ENCODE results near the gene NSDHL.

The NSDHL gene

DNA sequence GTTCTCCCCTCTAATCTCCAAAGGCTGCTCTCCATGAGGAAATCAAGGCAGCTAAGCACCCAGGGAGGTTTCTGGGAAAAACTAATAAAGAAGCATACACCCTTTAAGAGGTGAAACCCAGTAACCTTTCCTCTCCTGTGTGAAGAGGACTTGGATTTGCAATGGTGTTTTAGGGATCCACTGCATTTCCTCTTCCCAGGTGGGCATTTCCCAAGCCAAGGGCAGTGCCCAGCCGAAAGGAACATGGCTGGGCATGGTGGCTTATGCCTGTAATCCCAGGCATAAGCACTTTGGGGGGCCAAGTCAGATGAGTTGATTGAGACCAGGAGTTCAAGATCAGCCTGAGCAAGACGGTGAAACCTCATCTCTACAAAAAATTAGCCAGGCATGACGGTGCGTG lies 61.6 kb downstream of the NSDHL start:
- no peak overlapping the region for H3K27ac ChIP-seq
- DNase-seq (ENCODE audit: low read depth, low spot score) = no peak

DNA sequence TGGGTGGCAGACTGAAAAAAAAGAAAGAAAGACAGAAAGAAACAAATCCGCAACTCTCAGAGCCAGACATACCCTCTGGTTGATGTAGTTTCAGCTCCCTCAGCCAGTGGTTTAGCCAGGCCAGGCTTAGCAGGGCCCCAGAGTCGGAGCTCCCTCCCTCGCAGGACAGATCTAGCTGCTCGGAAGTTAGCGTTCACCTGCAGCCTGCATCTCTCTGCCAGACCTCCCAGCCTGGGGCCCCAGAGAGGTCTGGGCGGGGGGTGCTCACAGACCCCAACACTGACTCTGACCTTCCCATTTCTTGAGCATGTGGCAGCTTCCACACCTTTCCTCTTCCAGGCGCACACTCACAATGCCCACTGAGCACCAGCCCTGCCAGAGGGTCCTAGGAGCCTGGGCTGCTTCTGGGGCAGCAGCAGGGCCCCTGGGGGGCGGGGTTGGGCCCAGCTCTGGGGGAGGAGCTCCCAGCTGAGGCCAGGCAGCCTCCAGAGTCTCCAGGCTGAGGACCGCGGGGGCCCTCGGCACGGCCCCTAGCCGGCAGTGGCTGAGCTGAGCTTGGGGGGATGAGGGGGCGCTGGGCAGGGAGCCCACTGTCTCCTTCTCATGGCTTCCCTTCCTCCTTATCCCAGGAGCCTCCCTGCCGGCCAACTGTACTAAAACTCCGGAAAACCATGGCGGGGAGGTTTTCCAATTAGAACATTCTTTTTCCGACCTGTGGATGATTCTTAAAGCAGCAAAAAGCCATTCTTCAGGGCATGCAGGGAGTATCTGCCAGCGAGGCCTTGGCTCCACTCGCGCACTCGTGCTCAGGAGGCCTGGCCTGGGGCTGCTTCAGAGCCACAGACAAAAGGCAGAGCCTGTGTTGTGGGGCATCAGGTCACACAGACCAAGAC lies 62.4 kb downstream of the NSDHL start:
- peak overlapping the region; percentile 95 for H3K27ac ChIP-seq
- DNase-seq (ENCODE audit: low read depth, low spot score) = no peak

DNA sequence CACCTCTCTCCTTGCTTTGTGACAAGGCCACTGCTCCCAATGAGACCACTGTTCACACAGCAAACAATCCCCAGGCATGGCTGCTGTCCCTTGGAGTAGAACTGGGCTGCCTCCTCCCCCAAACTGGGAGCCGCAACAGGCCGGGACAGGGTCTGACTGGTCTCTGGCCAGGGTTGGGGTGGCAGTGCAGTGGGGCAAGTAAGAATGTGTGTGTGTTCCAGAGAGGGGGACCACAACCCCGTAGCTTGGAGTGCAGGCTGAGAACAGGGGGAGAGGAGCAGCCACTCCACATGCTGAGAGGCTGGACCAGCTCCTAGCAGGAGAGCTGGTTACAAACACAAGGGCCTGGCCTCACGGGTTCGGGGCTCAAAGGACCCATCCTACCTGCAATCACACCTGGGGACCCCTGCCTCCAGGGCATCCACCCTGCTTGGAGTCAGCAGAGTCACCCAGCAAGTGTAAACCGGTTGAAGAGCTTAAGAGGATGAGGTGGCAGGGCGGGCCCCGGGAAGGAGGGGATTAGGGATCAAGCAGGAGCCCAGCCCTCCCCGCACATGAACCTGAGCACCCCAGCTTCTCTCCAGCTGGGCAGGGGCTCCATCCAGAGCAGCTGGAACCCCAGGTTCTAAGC lies 63.2 kb downstream of the NSDHL start:
- peak overlapping the region; percentile 95 for H3K27ac ChIP-seq
- DNase-seq (ENCODE audit: low read depth, low spot score) = no peak

DNA sequence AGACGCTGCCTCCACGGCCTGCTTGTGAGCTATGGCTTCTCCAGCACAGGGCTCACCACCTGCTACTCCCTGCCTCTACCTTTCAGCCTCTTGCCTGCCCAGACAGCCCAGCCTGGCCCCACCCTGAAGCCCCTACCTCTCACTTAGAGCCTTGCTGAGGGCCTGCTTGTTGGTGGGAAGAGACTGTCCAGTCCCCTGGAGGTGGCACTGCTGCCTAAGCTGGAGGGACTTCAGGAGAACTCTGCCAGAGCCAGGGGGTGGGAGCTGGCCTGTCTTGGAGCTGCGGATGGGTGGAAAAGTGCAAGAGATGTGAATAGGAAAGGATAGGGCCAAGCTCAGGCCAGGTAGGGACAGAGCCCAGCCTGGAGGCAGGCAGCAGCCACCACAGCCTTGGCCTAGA lies 64.3 kb downstream of the NSDHL start:
- no peak for DNase-seq (ENCODE audit: low read depth, low spot score)
- peak overlapping the region; percentile 95 for H3K27ac ChIP-seq

DNA sequence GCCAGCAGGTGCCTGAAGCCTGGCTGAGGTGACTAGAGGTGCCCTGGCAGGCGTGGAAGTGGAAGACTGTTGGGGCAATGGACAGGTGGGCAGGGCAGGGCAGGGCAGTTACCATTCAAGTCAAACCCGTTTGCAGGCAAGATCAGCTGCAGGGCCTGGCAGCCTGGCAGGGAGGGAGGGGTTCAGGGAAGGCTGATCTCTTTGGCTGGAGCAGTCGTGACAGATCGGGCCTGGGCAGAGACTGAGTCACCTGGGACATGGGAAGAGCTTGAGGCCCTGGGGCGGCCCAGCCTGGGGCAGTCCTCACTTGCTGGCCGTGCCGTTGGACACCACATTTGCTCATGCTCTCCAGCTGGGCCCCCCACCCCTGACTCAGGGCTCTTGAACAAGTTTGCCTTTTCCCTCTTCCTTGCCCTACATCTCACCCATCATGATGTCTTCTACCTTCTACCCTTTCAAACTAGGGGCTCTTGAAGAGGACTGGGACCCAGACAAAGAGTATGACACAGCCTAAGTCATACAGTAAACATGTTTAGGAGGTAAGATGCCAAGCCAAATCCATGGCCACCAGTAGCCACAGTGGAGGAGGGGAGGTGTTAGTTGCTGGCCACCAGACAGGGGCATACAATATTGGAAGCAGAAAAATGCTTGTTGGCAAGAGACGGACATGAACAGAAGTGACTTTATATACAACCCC lies 65.0 kb downstream of the NSDHL start:
- H3K27ac ChIP-seq = peak overlapping the region; percentile 95
- DNase-seq (ENCODE audit: low read depth, low spot score) = peak; percentile 73

DNA sequence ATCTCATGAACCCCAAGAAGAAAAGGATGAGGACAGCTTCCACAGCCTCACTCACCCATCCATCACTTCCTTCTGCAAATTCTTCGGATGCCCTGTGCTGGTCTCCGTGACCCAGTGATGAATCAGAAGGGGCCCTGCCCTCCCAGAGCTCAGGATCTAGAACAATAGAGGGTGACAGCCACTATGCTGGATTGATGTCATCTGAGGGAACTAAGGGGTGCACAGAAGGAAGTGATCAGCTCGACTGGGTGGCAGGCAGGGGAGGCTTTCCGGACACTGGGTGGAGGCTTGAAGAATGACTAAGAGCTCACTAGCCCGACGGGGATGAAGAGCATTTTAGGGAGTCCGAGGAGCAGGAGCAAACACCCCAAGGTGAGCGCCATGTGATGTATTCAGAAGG lies 65.6 kb downstream of the NSDHL start:
- DNase-seq (ENCODE audit: low read depth, low spot score) = peak; percentile 31
- H3K27ac ChIP-seq = peak overlapping the region; percentile 95

DNA sequence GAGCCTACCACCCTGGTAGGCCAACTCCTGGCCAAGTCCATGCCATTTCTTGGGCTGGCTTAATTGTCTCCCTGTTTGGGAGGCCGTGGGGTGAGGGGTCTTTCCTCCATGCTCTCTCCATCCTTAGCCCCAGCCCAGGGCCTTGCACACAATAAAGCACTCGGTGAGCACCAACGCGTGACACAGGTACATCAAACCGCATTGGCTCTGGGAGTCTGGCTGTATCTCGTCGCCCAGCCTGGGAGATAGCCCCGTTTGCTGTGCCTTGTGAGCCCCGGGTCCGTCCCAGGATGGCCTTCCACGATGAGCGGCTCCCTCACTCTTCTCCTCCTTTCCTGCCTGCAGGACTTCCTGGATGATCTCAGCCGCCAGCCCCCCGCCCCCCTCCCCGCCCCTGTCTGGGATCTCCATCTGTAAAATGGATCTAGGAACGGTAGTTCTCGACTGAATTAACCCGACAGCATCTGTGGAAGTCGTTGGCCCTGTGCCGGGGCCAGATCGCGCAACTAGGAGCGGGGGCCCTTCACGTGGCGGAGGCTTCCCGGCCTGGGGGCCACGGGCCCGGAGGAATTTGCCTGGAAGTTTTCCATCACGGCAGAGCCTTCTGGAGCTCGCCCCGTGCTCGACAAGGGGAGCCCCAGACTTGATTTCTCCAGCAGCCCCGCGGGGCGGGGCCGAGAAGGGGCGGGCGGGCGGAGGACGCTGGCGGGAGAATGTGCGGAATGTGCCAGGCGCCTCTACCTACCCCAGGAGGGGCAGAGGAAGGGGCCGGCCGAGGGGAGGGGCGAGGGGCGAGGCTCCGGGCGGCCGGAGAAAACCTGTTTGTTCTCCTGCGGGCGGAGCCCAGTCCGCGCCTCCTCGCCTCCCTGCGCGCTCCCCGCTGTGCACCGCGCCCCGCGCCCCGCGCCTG lies 66.6 kb downstream of the NSDHL start, which contains the start of gene ZNF185:
TSS of gene ZNF185 (plus strand) at position 846 of the 910 bp plus-strand sequence. CDS start 16,423 bp downstream, outside the sequence.
- DNase-seq (ENCODE audit: low read depth, low spot score) = no peak
- peak within 1 kb of the TSS; percentile 95 for H3K27ac ChIP-seq

DNA sequence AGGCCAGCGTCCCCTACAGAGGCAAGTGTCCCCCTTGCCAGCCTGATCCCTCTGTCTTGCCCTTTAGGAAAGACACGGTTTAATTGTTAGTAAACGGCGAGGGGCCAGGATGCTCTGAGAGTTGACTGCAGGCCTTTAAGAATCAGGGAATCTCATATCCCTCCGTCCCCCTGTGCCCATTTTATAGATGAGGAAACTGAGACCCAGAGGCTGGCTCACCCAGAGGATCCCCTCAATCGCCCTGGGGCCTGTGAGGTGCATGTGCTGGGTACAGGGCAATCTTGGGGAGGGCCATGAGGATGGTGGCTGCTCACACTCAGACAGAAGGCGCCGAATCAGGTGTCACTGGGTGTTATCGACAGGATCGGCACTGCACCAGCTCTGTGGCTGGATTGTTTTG lies 67.6 kb downstream of the NSDHL start:
- H3K27ac ChIP-seq = peak overlapping the region; percentile 95
- no peak for DNase-seq (ENCODE audit: low read depth, low spot score)

DNA sequence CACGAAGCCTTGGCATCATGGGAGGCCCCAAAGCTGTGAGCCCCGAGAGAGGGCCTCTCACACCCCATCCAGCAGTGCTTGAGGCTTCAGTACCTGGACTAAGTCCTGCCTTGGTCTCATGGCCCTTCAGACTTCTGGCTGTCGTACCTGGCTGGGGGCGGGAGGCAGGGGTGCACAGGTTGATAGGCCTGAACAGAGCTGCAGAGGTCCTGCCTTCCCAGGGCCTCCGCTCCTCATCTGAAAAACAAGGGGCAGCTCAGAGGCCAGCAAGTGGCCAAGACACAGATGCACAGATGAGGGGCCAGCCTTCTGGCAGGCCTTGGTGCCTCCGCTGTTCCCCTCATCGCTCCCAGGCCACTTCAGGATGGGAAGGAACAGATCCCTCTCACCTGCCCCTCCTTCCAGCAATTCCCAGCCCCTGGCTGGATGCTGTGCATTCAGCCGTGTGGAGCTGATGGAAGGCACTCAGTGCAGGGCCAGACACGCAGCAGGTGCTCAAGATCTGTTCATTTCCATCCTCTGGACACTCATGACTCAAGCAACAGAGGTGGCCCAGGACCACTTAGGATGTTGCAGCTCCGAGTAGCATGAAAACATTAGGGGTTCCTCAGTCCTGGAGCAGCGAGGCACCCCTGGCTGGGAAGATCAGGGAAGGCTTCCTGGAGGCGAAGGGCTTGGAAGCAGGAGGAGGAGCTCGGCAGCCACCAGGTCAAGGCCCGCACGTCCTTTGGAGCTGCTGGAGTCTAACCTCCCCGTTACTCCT lies 68.4 kb downstream of the NSDHL start:
- no peak for DNase-seq (ENCODE audit: low read depth, low spot score)
- peak overlapping the region; percentile 95 for H3K27ac ChIP-seq

DNA sequence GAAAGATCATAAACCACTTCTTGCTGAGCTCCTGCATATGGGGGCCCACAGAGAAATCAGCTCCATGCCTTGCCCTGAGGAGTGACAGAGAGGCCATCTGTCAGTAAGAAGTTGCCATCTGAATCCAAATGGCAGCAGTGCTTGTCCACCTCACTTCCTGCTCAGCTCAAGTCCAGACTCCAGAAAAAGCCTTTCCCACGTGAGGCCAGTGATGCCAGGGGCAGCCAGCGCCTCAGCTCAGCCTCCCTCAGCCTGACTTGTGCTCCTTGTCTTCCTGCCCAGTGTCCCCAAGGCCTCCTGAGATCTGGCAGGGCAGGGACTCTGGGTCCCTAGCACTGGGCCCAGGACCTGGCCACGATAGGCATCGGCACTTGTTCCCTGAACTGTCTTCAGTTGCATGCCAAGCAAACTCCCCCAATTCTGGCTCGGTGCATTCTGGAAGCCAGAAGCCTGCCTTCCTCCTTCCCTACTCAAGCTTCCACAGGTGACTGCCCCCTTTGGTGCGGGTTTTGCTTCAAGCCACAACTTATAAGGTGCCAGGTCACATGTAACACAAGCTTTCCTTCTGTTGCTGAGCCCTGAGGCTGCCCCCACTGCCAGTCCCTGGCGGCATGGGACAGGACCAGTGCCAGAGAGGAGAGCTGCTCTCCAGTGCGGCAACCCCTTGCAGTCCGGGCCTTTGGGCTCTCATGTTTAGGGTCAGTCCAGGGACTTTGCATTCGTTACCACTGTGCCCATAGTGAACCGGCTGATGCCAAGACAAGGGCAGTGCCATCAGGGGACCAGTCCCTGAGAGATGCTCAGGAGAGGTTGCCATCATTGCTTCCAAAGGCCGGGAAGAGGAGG lies 69.2 kb downstream of the NSDHL start:
- H3K27ac ChIP-seq = peak overlapping the region; percentile 95
- no peak for DNase-seq (ENCODE audit: low read depth, low spot score)

DNA sequence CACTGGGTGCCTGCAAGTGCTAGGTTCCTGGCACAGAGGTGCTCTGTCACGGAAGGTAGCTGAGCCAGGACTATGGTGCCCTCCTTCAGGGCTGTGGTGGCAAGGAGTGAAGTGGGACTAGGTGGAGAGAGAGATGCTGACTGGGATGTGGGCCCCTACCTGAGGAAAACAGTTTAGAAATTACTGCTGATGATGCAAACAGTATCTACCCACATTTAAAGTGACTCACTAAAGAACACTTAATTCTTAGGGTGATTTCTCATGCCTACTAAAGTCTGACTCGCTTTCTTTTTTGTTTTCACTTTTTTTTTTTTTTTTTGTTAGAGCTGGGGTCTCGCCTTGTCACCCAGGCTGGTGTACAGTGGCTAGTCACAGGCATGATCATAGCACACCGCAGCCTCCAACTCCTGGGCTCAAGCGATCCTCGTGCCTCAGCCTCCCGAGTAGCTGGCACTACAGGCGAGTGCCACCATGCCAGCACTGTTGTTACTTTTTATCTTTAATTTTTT lies 70.1 kb downstream of the NSDHL start:
- peak overlapping the region; percentile 95 for H3K27ac ChIP-seq

DNA sequence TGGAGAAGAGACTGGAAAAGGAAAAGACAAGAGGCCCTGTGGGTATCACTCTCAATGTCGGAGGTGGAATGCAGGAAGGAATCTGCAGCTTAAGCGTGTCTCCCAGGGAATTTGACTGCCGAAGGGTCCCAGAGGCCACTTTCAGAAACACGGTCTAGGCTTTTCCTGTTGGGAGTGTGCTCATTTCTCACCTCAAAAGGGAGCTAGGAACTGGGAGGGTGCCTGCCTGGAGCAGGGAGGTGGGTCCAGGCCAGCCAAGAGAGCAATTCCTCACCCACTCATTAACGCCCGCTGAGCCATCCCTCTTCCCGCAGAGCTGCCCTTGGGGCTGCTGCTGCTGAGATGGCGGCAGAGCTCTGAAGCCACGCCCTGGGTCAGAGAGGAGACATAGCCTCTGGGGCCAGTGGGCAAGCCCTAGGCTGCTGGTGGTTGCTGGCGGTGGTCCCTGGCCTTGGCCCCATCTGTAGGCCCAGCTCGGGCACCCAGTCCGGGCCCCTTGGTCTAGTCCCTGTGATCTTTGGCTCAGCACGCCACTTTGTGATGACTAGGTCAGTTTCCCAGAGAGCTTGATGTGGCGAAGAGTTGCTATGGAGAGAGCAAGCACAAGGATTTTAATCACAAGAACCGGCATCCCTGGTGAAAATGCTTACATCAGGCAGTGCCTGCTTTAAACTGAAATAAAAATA lies 71.1 kb downstream of the NSDHL start:
- peak overlapping the region; percentile 95 for H3K27ac ChIP-seq
- DNase-seq (ENCODE audit: low read depth, low spot score) = no peak

More for the DNA sequence above, 70.1 kb downstream of the NSDHL start:
- DNase-seq (ENCODE audit: low read depth, low spot score) = no peak

DNA sequence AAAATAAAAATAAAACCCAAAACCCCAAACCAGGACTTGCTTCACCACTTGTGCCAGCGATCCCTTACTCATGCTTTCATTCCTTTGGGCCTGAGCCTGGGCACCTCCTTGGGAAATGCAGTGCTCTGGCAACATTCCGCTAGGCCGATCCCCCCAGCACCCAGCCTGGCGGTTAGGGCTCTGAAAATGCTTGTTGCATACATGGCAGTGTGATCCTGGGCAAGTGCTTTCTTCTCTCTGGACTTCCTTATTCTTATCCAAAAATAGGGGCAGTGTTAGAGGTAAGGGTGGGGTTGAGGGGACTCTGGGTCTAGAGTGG lies 71.6 kb downstream of the NSDHL start:
- no peak for DNase-seq (ENCODE audit: low read depth, low spot score)
- peak overlapping the region; percentile 95 for H3K27ac ChIP-seq

DNA sequence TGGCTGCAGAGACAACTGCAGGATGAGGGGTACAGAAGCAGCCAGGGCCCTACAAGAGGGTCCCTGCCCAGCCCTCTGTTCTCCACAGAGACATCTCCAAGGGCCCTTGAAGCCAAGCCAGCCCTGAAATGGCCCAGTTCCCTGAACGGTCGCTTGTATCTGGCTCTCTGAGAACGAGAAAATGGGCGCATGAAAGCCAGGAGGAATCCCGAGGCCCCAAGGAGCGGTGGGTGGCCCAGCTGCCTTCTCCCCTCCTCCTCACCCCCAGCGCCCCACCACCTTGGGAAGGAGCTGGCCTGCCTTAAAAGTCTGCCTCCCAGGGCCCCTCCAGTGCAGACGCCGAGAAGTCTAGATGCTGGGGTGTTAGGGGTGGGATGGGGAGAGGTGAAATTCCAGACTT lies 72.7 kb downstream of the NSDHL start:
- no peak for DNase-seq (ENCODE audit: low read depth, low spot score)
- H3K27ac ChIP-seq = no peak overlapping the region

DNA sequence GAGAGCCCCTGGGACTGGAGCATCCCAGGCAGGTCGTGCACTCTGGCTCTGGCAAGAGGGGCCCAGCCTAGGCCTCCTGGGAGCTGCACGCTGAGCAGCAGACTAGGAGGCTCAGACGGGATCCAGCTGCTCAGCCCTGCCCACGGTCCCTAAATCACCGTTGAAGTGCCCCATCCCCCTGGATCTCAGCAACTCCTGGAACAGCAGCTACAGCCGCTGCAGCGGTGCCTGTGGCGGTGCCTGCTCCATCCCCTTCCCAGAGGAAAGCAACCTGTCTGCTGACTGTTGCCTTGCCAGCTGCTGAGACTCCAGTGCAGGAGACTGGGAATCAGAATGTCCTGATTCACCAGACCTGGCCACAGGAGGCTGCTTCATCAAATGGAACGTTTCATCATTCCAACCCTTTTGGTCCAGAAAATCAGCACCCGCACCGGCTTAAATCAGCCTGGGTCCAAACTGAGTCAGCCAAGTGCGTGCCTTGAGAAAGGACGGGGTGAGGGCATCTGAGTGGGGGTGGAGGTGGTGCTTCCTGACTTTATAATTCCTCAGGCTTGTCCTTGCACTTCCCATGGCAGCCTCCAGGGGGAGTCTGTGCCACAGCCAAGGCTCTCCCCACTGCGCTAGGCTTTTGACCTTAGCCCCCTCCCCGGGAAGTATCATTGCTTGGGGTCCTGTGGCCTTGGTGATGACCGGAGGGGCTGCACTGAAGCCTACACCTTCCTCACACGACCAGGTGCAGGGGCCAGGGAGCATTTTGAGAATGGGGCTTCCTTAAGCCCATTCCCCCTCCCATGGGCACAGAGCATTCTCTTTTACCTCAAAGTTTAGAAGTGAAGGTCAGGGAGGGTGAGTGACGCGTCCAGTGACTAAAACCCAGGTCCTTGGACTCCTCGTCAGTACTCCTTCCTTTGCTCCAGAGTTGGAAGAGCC lies 73.6 kb downstream of the NSDHL start:
- H3K27ac ChIP-seq = no peak overlapping the region
- no peak for DNase-seq (ENCODE audit: low read depth, low spot score)

DNA sequence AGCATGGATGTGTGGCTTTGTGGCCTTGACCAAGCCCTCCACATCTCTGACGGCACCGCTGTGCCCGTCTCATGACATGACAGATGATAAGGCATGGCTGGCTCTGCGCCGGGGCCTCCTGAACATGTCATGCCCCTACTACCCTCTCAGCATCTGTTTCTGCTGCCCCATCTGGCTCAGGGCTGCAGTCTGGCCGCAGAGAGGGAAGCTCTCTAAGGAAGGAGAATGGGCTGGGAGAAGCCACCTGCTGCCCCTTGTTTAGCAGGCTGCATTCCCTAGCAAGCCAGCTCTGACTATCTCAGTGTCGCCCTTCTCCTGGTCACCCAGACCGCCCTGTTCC lies 74.2 kb downstream of the NSDHL start:
- H3K27ac ChIP-seq = no peak overlapping the region
- DNase-seq (ENCODE audit: low read depth, low spot score) = no peak
